Suppressor macrophage (primary cell): ENCODE results near the gene SLFN14.
"Not testable (repeated sequence)": the region's sequence is repeated elsewhere in the genome, so short reads cannot be mapped to it uniquely, and the experiment has no call there.

Experiments
- DNase-seq, 4 experiments: peaks; one replicate each; pipeline ENCODE4 v3.0.0-alpha.2; 2020 to 2022

SLFN14 gene

GRCh38 chr17:35557353-35557752, 3.3 kb downstream of the SLFN14 start:
- peak in 3 of 4 experiments; percentile 41 to 62 (median 61) for DNase-seq

- DNase-seq = peak in 1 of 4 experiments; percentile 20
Measured at GRCh38 chr17:35555691-35556090, 4.9 kb downstream of the SLFN14 start.

- no peak for DNase-seq
Measured at GRCh38 chr17:35554668-35555067, 6.0 kb downstream of the SLFN14 start.

- no peak for DNase-seq
Measured at GRCh38 chr17:35553310-35553709, 7.3 kb downstream of the SLFN14 start.

- no peak for DNase-seq
Measured at GRCh38 chr17:35548978-35549377, 11.6 kb downstream of the SLFN14 start.

- peak in 3 of 4 experiments; percentile 39 to 52 (median 44) for DNase-seq
Measured at GRCh38 chr17:35548208-35548810, 12.3 kb downstream of the SLFN14 start.

GRCh38 chr17:35546487-35546886, 14.1 kb downstream of the SLFN14 start:
- peak; percentile 27 to 75 (median 51) for DNase-seq

GRCh38 chr17:35545150-35545549, 15.5 kb downstream of the SLFN14 start:
- DNase-seq = peak in 1 of 4 experiments; percentile 23

GRCh38 chr17:35543856-35544255, 16.8 kb downstream of the SLFN14 start:
- no peak for DNase-seq

- no peak for DNase-seq
Measured at GRCh38 chr17:35542990-35543389, 17.6 kb downstream of the SLFN14 start.

- peak in 2 of 4 experiments; percentile 12 to 35 for DNase-seq
Measured at GRCh38 chr17:35541434-35541833, 19.2 kb downstream of the SLFN14 start.

GRCh38 chr17:35540589-35541404, 19.8 kb downstream of the SLFN14 start:
- DNase-seq = peak; percentile 89 to 94 (median 92)

- no peak for DNase-seq
Measured at GRCh38 chr17:35539659-35540026, 21.0 kb downstream of the SLFN14 start.

- DNase-seq = no peak
Measured at GRCh38 chr17:35537601-35538141, 22.9 kb downstream of the SLFN14 start, which contains the start of gene SLFN12L. Gene SLFN12L, minus strand, starts transcription at chr17:35537678. Its CDS starts 15,314 bp downstream, at chr17:35522364.

- DNase-seq = no peak
Measured at GRCh38 chr17:35536664-35537171, 23.9 kb downstream of the SLFN14 start.

GRCh38 chr17:35535406-35535805, 25.2 kb downstream of the SLFN14 start:
- DNase-seq = not testable (repeated sequence)

GRCh38 chr17:35534576-35535093, 26.0 kb downstream of the SLFN14 start:
- DNase-seq = no peak

GRCh38 chr17:35531160-35531559, 29.5 kb downstream of the SLFN14 start:
- no peak for DNase-seq

- DNase-seq = no peak
Measured at GRCh38 chr17:35529866-35530265, 30.8 kb downstream of the SLFN14 start.

- DNase-seq = not testable (repeated sequence)
Measured at GRCh38 chr17:35529326-35529725, 31.3 kb downstream of the SLFN14 start.

GRCh38 chr17:35523296-35523695, 37.3 kb downstream of the SLFN14 start:
- DNase-seq = no peak

GRCh38 chr17:35521654-35522256, 38.9 kb downstream of the SLFN14 start:
- peak in 3 of 4 experiments; percentile 40 to 50 (median 44) for DNase-seq

- DNase-seq = peak in 1 of 4 experiments; percentile 43
Measured at GRCh38 chr17:35521150-35521549, 39.5 kb downstream of the SLFN14 start.
